GM19372 (cell line): ENCODE results near the gene PPIP5K1.
"Not testable (repeated sequence)": the region's sequence is repeated elsewhere in the genome, so short reads cannot be mapped to it uniquely, and the experiment has no call there.

Experiments used
- ATAC-seq: cut with Tn5 transposase; IDR thresholded peaks from one replicate; pipeline ENCODE4 v1.9.1; 2021; ENCODE audit warnings: mild to moderate bottlenecking, low read depth, moderate library complexity; ENCODE audit not compliant: unreplicated experiment

PPIP5K1 gene

DNA sequence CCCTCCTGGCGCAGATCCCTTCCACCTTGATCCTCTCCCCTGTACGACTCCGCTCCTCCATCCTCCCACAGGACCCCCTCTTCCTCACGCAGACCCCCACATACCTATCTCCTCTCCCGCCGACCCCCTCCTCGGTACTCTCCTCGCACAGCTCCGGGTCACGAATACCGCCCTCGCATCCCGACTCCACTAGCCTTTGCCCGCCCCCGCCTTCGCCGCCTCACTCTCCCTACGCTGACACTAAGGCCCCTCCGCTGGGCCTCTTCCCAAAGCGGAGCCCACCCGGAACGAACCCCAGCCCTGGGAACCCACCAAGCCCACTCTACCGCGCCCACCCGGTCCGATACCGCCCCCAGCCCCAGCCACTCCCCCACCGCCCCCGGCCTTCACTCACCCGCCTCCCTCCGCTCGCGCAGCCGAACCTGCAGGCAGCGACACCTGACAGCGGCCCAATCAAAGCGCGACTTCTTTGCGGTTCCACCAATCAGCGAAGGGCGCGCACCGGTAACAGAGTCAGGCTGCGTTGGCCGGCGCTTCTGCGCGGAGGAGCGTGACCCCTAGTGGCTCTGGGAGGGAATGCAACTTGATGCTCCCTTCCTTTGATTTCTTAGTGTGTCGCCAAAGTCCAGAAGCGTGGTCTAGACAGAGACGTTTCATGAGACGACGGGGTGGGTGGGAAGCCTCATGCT is at the start of gene PPIP5K1:
Gene PPIP5K1 (minus strand): TSS at position 431 of the 689 bp plus-strand sequence. CDS start 5,704 bp downstream, outside the sequence.
- ATAC-seq, result peak; percentile 98

DNA sequence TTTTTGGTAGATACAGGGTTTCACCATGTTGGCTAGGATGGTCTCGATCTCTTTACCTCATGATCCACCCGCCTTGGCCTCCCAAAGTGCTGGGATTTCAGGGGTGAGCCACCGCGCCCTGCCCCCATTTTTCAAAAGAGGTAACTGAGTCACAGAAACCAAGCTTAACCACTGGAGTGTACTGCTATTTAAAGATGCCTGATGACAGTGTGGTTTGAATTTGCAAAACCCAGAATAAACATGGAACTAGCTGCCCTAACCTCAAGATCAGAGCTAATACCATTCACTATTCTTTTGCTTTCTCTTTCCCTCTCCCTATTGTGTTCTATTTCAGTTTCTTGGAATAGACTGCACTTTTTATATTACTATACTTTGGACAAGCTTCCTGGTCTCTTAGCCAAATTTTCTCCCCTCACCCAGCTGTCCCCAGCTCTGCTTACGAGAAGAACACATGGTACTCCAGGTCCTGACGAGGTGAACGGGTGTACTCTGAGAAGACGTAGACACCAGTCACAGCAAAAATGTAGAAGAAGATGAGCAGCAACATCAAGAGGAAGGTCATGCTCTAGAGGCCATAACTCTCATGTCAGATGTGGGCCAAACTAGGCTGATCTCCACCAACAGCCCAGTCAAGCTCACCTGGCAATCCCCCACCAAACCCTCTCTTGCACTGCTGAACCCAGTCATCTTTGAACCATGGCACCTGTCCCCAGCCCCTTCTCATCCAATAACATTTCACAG is 48.6 kb upstream of the PPIP5K1 start:
- not testable (repeated sequence) for ATAC-seq

DNA sequence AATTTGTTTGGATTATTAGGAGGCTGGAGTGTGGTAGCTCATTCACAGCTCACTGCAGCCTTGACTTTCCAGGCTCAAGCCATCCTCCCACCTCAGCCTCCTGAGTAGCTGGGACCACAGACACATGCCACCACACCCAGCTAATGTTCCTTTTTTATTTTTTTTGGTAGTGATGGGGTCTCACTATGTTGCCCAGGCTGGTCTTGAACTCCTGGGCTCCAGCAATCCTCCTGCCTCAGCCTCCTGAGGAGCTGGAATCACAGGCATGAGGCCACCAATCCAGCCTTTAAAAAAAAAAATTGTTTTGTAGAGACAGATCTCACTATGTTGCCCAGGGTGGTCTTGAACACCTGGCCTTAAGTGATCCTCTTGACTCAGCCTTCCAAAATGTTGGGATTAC is 36.9 kb upstream of the PPIP5K1 start:
- not testable (repeated sequence) for ATAC-seq

DNA sequence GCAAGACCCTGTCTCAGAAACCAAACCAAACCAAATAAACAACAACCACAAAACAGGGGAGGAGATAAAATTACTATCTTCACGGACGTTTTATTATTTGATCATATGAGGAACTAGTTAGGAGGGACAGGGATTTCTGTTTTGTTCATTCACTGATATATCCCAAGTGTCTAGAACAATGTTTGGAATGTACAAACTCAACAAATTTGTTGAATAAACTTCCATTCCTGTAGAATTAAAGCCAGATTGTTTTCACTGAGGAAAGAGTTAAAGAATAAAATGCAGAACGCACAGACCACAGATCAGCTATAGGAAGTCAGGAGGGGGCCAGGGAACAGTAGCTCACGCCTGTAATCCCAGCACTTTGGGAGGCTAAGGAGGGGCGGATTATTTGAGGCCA is 35.1 kb upstream of the PPIP5K1 start:
- no peak for ATAC-seq

DNA sequence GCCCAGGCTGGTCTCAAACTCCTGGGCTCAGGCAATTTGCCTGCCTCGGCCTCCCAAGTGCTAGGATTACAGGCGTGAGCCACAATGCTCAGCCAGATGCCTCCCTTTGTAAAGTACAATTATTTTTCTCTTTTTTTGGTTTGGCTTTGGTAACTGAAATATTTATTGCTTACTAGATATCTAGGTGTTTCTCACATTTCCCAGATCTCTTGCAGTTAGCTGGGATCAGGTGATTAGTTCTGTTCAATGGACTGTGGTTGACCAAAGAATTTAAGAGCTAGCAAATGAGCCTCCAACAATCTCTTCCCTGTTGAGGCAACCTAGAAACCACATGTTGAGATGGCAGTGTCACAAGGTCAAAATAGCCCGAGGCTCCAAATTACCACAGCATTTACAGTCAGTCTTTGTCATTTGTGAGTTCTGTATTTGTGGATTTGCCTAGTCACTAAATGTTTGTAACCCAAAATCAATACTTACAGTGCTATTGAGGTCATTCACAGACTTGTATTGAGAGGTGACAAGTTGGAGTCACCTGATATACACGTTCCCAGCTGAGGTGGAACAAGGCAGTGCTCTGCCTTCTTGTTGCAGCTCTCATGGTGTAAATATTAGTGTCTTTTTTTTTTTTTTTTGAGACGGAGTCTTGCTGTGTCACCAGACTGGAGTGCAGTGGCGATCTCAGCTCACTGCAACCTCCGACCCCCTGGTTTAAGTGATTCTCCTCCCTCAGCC is 32.2 kb upstream of the PPIP5K1 start:
- ATAC-seq, result not testable (repeated sequence)

DNA sequence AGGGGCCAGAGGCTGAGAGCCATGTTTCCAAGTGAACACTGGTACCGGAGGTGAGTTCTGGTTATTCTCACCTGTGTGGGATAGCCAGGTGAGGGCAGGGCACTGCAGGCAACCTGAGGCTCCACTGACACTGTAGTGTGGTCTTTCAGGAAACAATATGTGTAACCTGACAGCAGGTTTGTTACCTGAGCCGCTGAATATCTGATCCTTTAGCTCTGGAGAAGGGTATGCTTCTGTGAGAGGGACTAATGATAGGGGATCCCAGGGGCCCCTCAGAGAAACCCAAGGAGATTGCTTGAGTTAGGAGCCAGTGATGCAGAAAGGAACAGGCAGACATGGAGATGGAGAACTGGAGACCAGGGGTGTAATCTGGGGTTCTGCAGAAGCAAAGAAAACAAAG is 28.7 kb upstream of the PPIP5K1 start, which contains the start of gene STRC:
Gene STRC (minus strand): TSS at position 101 of the 400 bp plus-strand sequence. CDS start 78 bp downstream, at position 23.
- not testable (repeated sequence) for ATAC-seq

DNA sequence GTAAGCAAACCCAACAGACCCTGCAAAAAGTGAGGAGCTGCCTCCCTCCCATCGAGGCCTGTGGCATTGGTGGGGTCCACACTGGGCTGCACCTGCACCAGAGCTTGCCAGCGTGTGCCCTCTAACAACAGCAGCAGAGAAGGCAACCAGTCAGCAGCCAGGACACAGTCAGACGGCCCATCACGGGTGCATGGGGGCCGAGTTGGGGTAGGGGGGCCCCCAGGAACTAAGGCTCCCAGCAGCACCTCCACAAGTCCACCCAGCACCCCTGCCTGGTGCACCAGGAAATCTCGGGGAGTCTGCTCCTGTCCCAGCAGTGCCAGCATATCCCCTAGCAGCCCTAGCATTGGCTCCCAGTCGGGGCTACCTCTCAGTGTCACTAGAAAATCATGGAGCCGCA is 27.7 kb upstream of the PPIP5K1 start:
- ATAC-seq, result not testable (repeated sequence)

DNA sequence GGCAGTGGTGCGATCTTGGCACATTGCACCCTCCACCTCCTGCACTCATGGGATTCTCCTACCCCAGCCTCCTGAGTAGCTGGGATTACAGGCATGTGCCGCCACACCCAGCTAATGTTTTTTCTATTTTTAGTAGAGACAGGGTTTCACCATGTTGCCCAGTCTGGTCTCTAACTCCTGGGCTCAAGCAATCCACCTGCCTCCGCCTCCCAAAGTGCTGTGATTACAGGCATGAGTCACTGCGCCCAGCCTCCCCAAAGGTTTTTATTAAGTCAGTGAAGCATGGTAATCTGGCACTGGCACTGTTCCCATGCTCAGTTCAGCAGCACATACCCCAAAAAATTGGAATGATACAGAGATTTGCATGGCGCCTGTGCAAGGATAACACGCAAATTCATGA is 12.2 kb upstream of the PPIP5K1 start:
- ATAC-seq, result not testable (repeated sequence)

DNA sequence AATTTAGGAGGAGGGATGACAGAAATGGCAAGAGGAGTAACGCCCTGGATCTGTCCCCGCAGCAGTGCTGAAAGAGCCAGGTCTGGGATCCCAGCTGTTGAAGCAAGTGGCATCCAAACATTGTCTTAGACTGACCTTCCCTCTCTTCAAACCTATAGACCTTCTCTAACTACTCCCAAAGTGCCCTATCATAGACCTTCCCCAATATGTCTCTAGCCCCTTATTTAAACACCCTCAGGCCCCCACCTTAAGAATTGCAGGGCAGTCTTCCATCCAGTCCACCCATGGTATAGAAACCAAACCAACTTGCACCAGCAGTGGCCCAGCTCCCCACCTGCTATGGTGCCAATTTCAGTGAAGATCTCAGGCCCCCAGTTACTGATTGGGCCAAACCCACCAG is 10.2 kb upstream of the PPIP5K1 start:
- ATAC-seq, result not testable (repeated sequence)

DNA sequence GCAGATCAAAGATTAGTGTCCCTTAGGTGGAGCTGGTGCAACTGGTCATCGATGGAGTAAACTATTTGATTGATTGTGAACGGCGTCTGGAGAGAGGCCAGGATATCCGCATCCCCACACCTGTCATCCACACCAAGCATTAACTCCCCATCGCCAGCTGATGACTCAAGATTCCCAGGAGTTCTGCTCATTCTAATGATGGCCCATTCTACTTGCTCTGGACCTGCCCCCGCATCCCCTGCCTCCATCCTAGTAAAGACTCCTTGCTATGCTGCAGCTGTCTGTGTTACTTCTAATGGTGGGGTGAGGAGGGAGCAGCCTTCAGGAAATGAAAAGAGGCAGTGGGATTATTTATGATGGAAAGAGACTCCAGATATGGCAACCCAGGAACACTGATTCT is 9.1 kb upstream of the PPIP5K1 start:
- not testable (repeated sequence) for ATAC-seq

DNA sequence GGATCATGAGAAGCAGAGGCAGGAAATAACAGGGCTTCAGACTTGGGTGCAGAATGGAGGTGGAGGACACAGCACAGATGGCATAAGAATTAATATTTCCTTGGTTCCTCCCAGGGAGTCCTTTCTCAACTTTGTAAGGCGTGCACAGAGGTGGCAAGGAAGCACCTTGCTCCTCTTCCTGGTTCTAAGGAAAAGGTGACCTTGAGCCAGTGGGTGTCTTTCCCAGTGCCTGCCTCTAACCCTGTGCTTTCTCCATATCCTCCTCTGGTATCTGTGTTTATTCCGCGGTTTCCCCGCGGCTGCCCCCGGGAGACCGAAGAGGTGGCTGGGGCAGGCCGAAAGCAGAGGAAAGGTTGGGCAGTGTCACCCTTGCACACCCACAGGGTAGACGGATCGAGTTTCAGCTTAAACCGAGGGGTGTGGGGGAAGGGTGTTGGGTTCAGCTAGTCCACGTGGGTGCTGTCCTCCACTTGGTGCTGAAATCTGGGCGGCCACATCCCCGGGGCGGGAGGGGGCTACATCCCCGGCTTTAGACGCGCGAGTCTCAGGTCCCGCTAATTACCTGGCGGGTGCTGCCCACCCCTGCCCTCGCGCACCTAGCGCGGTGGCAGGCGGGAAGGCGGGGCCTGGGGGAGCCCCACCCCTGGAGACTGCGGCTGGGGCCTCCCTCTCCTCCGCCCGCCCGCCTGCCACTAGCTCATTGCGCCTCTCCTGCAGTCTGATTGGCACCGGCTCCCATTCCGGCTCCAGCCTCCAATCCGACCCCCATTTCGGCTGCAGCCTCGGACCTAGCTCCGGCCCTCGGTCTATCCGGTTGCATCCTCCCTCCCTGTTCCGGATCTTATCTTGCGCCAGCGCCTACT is 3.6 kb upstream of the PPIP5K1 start, which contains the start of gene CKMT1B:
Gene CKMT1B (plus strand): TSS at position 700 of the 863 bp plus-strand sequence. CDS start 192 bp downstream, outside the sequence.
- ATAC-seq, result not testable (repeated sequence)

DNA sequence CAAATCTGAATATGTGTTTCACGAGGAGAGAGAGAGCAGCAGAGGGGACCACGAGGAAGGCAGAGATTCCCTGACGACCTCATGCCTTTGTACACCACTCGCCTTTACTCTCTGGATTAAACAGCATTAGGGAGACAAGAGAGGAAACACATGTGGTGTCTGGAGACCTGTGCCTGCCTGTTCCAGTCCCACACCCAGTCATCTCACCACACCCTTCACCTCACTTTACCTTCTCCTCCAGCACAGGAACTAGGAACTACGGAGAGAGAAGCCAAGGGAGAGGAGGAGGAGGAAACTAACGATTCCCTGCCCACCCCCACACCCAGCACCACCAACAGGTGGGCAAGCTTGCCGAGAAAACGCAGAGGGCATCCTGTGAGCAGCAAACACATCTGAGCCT is 2.8 kb upstream of the PPIP5K1 start:
- not testable (repeated sequence) for ATAC-seq

DNA sequence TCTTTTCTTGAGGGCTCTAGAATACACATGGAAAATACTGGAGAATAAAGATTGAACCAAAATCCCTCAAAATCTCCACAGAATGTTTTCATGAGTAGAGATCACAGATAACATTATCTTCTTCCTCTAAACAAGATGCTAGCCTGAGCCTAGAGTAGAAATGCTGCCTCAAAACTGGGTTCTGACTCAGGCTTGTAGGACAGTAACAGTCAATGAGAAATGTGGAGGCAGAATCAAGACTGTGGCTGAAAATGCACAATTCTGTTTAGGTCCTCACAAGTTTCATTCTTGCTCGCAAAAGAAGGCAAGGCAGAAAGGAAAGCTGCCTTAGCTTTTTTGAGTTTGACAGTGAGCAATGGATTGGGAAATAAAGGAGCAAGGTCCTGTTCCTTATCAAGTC is 15.4 kb downstream of the PPIP5K1 start:
- ATAC-seq, result not testable (repeated sequence)

DNA sequence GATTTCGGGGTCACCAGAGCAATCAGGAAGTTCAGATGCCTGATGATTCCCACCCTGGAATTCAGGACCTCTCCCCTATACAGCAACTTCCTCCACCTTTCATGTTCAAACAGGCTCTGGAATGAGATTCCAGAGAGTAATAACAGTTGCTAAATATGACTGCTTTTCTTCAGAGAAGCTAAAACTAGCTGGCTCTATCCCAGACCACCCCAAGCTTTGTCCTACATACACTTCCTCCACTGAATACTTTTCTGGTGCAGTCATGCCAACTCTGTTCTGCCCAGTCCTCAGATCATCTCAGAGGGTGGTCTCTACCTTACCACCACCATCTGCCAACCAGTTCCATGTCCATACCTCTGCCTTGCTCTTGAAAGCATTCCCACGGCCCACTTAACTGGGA is 23.4 kb downstream of the PPIP5K1 start:
- not testable (repeated sequence) for ATAC-seq

DNA sequence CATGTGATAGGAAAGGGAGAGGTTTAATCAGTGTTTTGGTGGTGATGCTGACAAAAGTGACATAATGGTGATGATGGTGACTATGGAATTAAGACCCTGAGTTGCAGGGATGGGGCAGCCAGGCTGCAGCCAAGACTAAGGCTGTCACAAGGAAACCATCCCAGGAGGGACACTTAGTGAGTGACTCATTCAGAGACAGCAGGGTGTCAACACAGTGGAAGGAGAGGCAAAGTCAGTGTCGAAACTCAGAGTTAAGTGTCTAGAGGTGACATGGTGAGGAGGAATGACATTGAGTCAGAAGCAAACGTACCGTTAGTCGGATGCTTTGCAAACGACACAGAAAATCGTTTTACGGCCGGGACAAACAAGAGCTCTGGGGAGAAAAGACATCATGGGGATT is 26.2 kb downstream of the PPIP5K1 start:
- not testable (repeated sequence) for ATAC-seq

DNA sequence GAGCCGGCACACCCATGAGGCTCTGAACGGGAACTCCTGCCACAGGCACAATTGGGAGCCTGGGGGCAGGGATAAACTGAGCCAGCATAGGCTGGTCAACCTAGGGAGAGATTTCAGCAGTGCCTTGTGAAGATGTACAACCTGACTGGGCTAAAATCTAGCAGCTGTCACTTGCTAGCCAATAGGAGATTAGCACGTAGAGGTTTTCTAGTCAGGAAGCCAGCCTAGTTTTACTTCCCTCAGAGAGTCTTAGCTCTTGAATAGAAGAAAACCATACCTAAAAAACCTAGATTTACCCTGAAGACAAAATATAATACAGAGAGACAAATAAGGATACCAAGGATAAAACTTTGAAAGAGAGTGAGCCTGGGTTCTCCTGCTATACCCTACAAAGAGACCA is 27.3 kb downstream of the PPIP5K1 start:
- ATAC-seq, result not testable (repeated sequence)

DNA sequence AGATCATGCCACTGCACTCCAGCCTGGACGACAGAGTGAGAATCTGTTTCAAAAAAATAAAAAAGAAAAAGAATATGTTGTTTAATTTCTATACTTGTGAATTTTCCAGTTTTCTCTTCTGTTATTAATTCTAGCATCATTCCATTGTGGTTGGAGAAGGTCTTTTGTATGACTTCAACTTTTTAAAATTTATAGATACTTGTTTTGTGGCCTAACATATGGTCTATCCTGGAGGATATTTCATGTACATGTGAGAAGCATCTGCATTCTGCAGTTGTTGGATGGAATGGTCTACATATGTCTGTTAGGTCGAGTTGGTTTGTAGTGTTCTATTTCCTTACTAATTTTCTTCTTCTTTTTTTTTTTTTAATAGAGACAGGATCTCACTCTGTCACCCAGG is 37.0 kb downstream of the PPIP5K1 start:
- ATAC-seq, result no peak

DNA sequence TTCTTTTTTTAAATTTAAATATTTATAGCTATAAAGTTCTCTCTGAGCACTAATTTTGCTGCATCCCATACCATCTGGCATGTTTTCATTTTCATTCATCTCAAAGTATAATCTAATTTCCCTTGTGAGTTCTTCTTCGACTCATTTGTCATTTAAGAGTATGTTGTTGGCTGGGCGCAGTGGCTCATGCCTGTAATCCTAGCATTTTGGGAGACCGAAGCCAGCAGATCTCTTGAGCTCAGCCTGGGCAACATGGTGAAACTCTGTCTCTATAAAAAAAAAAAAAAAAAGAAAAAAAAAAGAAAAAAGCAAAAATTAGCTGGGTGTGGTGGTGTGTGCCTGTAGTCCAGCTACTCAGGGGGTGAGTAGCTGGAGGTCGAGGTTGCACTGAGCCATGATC is 37.8 kb downstream of the PPIP5K1 start:
- ATAC-seq, result no peak

DNA sequence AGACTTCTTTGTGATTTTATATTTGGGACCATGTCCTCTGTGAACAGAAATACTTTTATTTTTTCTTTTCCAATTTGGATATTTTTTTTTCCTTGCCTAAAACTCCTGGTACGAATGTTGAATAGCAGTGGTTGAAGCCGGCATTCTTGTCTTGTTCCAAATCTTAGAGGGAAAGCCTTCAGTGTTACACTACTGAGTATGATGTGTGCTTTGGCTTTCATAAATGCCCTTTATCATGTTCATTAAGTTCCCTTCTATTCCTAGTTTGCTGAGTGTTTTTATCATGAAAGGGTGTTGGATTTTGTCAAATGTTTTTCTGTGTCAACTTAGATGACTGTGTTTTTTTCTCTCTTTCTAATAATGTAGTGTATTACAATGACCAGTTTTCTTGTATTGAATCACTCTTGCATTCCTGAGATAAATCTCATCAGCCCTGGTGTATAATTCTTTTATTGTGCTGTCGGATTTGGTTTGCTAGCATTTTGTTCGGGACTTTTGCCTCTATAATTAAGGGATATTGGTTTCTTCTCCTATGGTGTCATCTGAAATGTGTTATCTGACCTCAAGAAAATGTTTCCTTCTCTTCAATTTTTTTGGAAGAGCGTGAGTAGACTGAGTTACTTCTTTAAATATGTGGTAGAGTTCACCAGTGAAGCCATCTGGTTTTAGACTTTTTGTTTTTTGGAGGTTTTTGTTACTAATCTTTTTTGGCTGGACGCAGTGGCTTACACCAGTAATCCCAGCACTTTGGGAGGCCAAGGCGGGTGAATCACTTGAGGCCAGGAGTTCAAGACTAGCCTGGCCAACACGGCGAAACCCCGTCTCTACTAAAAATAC is 39.3 kb downstream of the PPIP5K1 start:
- ATAC-seq, result no peak
